ENCODE data around the gene ZNF473. TPM values are rescaled to one million over a fixed set of nuclear protein-coding genes. Genes with fewer than 3 reads are reported as not detected.

Gene ZNF473
- total and polyA plus RNA-seq, 2 of the 13 experiments (the other 11 are each of a cell fraction or from before 2014, with no cell fraction given), result 5.8 to 11.9 TPM

DNA sequence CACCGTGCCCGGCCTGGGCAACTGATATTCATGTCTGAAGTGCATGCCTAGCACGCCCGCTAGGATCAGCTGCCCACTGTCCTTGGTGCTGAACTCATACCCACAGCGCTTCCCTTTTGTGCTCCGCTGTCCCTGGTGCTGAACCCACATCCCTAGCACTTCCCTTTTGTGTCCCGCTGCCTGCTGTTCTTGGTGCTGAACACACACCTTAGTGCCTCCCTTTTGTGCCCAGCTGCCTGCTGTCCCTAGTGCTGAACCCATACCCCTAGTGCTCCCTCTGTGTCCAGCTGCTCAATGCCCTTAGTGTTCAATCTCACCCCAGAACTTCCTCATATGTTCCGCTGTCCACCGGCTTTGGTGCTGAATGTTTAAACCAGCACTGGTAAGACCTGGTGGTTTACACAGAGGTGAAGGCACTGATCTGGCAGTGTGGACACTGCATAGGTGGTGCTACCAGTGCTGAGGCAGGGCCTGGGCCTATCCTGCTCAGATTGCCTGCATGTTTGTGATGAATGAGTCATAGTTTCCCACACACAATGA lies 38.6 kb upstream of the ZNF473 start (continued):
- TF ChIP-seq ZKSCAN8 (CRISPR knock-in tag; IDR thresholded peaks at IDR 0.05; ENCODE audit: borderline replicate concordance) (peak; percentile 99), STAT6 (CRISPR knock-in tag; IDR thresholded peaks at IDR 0.05; ENCODE audit: borderline replicate concordance) (peak; percentile 98), ZBTB7B (CRISPR knock-in tag; IDR thresholded peaks at IDR 0.05) (peak; percentile 99), NFIB (CRISPR knock-in tag; IDR thresholded peaks at IDR 0.05; ENCODE audit: borderline replicate concordance) (peak; percentile 96; the same call in 1 of the 2 replicates), U2AF2 (IDR thresholded peaks at IDR 0.05; ENCODE audit: low read depth, low read length) (no peak), MZF1 (CRISPR knock-in tag; IDR thresholded peaks at IDR 0.05; ENCODE audit: borderline replicate concordance) (peak; percentile 99), RARG (CRISPR knock-in tag; IDR thresholded peaks at IDR 0.05; ENCODE audit: low read depth) (peak; percentile 100), ZSCAN30 (CRISPR knock-in tag; IDR thresholded peaks at IDR 0.05) (peak; percentile 100), NFKB2 (CRISPR knock-in tag; IDR thresholded peaks at IDR 0.05; ENCODE audit: borderline replicate concordance) (peak; percentile 100), NR1H2 (CRISPR knock-in tag; IDR thresholded peaks at IDR 0.05; ENCODE audit: borderline replicate concordance, low read depth) (peak; percentile 99), ZNF276 (CRISPR knock-in tag; IDR thresholded peaks at IDR 0.05; ENCODE audit: low read depth) (peak; percentile 99), ZFP36L2 (CRISPR knock-in tag; IDR thresholded peaks at IDR 0.05) (peak; percentile 99), CBFB (CRISPR knock-in tag; IDR thresholded peaks at IDR 0.05) (peak; percentile 97), NRL (CRISPR knock-in tag; IDR thresholded peaks at IDR 0.05; ENCODE audit: borderline replicate concordance) (peak; percentile 100), SRSF9 (IDR thresholded peaks at IDR 0.05; ENCODE audit: borderline replicate concordance, insufficient read depth, low read depth, low read length, poor library complexity, severe bottlenecking) (no peak), NCOA2 (CRISPR knock-in tag; IDR thresholded peaks at IDR 0.05) (peak; percentile 96), ZNF205 (CRISPR knock-in tag; IDR thresholded peaks at IDR 0.05) (peak; percentile 99), KLF15 (CRISPR knock-in tag; IDR thresholded peaks at IDR 0.05; ENCODE audit: borderline replicate concordance) (peak; percentile 100), HOXA5 (CRISPR knock-in tag; IDR thresholded peaks at IDR 0.05) (peak; percentile 100), PREB (CRISPR knock-in tag; IDR thresholded peaks at IDR 0.05) (peak; percentile 99)
- TF ChIP-seq, protein P1, sequence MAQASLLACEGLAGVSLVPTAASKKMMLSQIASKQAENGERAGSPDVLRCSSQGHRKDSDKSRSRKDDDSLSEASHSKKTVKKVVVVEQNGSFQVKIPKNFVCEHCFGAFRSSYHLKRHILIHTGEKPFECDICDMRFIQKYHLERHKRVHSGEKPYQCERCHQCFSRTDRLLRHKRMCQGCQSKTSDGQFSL (CRISPR knock-in tag; IDR thresholded peaks at IDR 0.05), result peak; percentile 96
- TF ChIP-seq, protein P2, sequence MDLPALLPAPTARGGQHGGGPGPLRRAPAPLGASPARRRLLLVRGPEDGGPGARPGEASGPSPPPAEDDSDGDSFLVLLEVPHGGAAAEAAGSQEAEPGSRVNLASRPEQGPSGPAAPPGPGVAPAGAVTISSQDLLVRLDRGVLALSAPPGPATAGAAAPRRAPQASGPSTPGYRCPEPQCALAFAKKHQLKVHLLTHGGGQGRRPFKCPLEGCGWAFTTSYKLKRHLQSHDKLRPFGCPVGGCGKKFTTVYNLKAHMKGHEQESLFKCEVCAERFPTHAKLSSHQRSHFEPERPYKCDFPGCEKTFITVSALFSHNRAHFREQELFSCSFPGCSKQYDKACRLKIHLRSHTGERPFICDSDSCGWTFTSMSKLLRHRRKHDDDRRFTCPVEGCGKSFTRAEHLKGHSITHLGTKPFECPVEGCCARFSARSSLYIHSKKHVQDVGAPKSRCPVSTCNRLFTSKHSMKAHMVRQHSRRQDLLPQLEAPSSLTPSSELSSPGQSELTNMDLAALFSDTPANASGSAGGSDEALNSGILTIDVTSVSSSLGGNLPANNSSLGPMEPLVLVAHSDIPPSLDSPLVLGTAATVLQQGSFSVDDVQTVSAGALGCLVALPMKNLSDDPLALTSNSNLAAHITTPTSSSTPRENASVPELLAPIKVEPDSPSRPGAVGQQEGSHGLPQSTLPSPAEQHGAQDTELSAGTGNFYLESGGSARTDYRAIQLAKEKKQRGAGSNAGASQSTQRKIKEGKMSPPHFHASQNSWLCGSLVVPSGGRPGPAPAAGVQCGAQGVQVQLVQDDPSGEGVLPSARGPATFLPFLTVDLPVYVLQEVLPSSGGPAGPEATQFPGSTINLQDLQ (CRISPR knock-in tag; IDR thresholded peaks at IDR 0.05), result peak; percentile 99
